ACC112 (cell line): ENCODE measurements around the gene S100PBP.

Source experiments
- H2AFZ ChIP-seq: fragments of 200-600 bp; sonication (generic); one replicate; pipeline ENCODE4 v1.6.0; 2017; ENCODE audit warnings: antibody characterized with exemption, low read length; ENCODE audit not compliant: unreplicated experiment
- H3K27ac ChIP-seq: fragments of 200-600 bp; sonication (generic); 2 replicates; pipeline ENCODE4 v1.5.1; 2014; ENCODE audit warnings: low read depth, mild to moderate bottlenecking, antibody characterized with exemption, low read length, moderate library complexity
- H3K27me3 ChIP-seq: fragments of 200-600 bp; sonication (generic); 2 replicates; pipeline ENCODE4 v1.6.1; 2014; ENCODE audit warnings: mild to moderate bottlenecking, antibody characterized with exemption, low read length, moderate library complexity, mixed read lengths; ENCODE audit not compliant: insufficient read depth
- H3K36me3 ChIP-seq: fragments of 200-600 bp; sonication (generic); 2 replicates; pipeline ENCODE4 v1.6.1; 2016; ENCODE audit warnings: mild to moderate bottlenecking, antibody characterized with exemption, low read length, moderate library complexity, mixed read lengths; ENCODE audit not compliant: insufficient read depth
- H3K4me1 ChIP-seq: fragments of 200-600 bp; sonication (generic); one replicate; pipeline ENCODE4 v1.6.1; 2016; ENCODE audit warnings: low read length, mixed read lengths; ENCODE audit not compliant: insufficient read depth, unreplicated experiment, control insufficient read depth
- H3K4me3 ChIP-seq: fragments of 200-600 bp; sonication (generic); 2 replicates; pipeline ENCODE4 v1.5.1; 2014; ENCODE audit warnings: mild to moderate bottlenecking, low read depth, low read length
- H3K79me2 ChIP-seq: fragments of 200-600 bp; sonication (generic); one replicate; pipeline ENCODE4 v1.6.0; 2016; ENCODE audit warnings: low read length; ENCODE audit not compliant: control insufficient read depth, unreplicated experiment, insufficient read depth

S100PBP gene

DNA sequence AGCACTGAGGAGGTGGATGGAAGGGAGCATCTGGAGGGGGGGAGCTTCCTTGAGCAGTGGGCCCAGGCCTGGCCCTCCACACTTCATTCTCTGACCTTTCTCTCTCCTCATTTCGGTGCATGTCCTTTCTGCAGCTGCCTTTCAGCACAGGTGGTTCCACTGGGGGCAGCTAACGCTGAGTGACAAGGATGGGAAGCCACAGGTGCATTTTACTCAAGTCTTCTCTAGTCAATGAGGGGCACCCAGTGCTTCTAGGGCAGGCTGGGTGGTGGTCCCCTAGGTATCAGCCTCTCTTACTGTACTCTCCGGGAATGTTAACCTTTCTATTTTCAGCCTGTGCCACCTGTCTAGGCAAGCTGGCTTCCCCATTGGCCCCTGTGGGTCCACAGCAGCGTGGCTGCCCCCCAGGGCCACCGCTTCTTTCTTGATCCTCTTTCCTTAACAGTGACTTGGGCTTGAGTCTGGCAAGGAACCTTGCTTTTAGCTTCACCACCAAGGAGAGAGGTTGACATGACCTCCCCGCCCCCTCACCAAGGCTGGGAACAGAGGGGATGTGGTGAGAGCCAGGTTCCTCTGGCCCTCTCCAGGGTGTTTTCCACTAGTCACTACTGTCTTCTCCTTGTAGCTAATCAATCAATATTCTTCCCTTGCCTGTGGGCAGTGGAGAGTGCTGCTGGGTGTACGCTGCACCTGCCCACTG is 43.5 kb upstream of the S100PBP start:
- Histone ChIP-seq H3K4me1 (peaks cover 24% of the 10 kb centered on the region), H3K36me3 (no peaks in the 10 kb centered on the region), H3K27me3 (no peaks in the 10 kb centered on the region), H3K4me3 (no peak overlapping the region), H3K27ac (no peak overlapping the region), H2AFZ (no peak overlapping the region), H3K79me2 (no peaks in the 10 kb centered on the region)

DNA sequence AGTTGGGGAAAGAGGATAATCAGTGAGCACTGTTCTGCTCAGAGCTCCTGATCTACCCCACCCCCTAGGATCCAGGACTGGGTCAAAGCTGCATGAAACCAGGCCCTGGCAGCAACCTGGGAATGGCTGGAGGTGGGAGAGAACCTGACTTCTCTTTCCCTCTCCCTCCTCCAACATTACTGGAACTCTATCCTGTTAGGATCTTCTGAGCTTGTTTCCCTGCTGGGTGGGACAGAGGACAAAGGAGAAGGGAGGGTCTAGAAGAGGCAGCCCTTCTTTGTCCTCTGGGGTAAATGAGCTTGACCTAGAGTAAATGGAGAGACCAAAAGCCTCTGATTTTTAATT is 43.0 kb upstream of the S100PBP start:
- H3K4me1 ChIP-seq: peaks cover 21% of the 10 kb centered on the region
- no peak overlapping the region for H3K27ac ChIP-seq
- H3K79me2 ChIP-seq: no peaks in the 10 kb centered on the region
- H3K27me3 ChIP-seq: no peaks in the 10 kb centered on the region
- H3K36me3 ChIP-seq: no peaks in the 10 kb centered on the region
- no peak overlapping the region for H2AFZ ChIP-seq
- H3K4me3 ChIP-seq: no peak overlapping the region

DNA sequence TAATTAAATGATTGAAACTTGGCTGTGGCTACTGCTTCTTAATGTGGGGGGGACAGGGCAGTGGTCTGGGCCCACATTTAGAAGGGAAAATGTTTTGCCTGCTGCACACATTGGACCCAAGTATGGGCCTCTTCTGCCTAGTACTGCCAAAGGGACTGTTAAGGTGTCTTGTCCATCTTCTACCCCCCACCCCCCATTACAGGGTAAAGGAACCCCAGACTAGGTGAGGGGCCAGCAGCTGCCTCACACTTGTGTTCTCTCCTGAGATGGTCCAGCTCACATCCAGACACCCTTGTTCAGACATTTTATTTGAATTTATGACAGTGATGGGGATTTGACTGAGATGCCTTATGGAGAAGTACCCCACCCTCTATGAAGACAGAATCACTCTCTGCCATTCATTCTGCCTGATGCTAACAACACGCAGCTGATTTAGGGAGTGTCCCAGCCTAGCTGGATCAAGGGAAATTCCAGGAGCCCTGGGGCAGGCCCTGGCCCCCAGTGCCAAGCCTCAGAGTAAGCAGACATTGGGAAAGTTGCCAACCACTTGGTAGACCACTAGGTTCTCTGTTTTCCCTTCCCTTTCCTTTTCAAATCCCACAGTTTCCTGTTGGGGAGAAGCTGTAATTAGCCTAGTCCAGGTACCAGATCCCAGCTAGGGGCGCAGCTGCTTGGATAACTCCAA is 42.4 kb upstream of the S100PBP start:
- Histone ChIP-seq H3K36me3 (0 out of 2 replicates have a peak, but pooled peaks cover 3% of the 10 kb centered on the region), H3K4me1 (peaks cover 16% of the 10 kb centered on the region), H3K27ac (peak overlapping the region; percentile 55; the same call in 1 of the 2 replicates), H2AFZ (no peak overlapping the region), H3K79me2 (no peaks in the 10 kb centered on the region), H3K4me3 (no peak overlapping the region), H3K27me3 (no peaks in the 10 kb centered on the region)

DNA sequence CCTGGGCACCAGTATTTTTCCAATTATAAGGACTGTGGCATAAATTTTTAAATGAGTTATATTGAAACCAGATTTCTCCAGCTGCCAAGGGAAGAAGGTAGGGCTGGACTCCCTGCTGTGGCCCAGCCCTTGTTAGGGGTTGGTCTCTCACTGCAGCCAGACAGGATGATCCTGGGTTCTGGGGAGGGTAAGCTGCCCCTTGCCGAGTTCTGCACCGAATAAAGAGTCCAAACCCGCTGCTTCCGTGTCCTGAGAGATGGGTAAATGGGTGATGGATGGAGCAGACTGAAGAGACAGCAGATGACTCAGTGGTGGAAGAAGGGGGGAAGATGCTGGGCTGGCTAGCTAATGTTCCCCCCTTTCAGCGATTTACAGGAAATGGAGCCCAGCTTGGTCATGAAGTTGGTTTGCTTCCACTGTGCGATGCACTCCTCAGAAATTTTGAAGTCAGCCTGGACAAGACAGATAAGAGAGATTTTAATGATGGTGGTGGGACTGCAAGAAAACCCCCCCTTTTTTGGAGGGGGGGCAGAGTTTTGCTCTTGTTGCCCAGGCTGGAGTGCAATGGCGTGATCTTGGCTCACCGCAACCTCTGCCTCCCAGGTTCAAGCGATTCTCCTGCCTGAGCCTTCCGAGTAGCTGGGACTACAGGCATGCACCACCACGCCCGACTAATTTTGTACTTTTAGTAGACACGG is 41.7 kb upstream of the S100PBP start:
- Histone ChIP-seq H3K4me1 (peaks cover 16% of the 10 kb centered on the region), H3K79me2 (no peaks in the 10 kb centered on the region), H3K27me3 (no peaks in the 10 kb centered on the region), H3K4me3 (no peak overlapping the region), H2AFZ (no peak overlapping the region), H3K27ac (peak overlapping the region; percentile 55; the same call in 1 of the 2 replicates), H3K36me3 (peaks cover 3% of the 10 kb centered on the region; the same call in 1 of the 2 replicates)

DNA sequence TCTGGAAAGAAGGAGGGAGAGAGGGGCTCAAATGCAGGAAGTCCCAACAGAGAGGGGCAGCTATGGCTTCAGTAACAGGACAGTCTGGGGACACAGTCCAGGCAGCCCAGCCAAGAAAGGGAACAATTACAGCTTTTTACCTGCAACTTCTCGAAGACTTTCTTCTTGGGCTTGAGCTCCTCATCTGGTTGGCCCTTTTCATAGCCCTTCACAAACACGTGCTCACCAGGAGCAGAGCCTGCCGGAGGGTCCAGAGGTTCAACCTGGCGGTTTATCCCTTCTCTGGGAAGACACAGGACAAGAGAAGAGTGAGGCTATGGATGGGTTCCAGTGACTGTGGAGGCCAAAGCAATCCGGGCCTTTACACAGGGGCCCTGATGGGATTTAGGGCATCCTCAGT is 38.2 kb upstream of the S100PBP start:
- no peak overlapping the region for H3K4me3 ChIP-seq
- no peak overlapping the region for H2AFZ ChIP-seq
- H3K36me3 ChIP-seq: peaks cover 15% of the 10 kb centered on the region; the same call in 1 of the 2 replicates
- no peak overlapping the region for H3K27ac ChIP-seq
- no peaks in the 10 kb centered on the region for H3K27me3 ChIP-seq
- H3K4me1 ChIP-seq: peaks cover 26% of the 10 kb centered on the region
- H3K79me2 ChIP-seq: no peaks in the 10 kb centered on the region

DNA sequence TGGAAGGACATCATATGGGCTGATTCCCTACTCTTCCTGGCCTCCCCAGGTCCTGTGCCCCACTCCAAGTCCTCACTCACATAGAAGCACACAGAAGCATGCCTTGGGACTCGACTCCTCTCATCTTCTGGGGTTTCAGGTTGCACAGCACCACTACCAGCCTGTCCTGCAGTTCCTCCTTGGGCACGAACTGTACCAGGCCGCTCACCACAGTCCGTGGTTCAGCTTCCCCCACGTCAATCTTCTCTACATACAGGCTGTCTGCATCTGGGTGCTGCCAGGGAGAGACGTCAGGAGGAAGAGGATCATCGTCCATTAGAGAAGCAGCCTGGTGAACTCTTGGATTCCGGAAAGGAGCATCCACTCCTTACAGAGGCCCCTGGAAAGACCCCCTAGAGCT is 37.4 kb upstream of the S100PBP start:
- no peak overlapping the region for H3K4me3 ChIP-seq
- no peak overlapping the region for H3K27ac ChIP-seq
- H3K27me3 ChIP-seq: no peaks in the 10 kb centered on the region
- H2AFZ ChIP-seq: no peak overlapping the region
- H3K36me3 ChIP-seq: peaks cover 18% of the 10 kb centered on the region; the same call in 1 of the 2 replicates
- H3K79me2 ChIP-seq: no peaks in the 10 kb centered on the region
- peaks cover 24% of the 10 kb centered on the region for H3K4me1 ChIP-seq

DNA sequence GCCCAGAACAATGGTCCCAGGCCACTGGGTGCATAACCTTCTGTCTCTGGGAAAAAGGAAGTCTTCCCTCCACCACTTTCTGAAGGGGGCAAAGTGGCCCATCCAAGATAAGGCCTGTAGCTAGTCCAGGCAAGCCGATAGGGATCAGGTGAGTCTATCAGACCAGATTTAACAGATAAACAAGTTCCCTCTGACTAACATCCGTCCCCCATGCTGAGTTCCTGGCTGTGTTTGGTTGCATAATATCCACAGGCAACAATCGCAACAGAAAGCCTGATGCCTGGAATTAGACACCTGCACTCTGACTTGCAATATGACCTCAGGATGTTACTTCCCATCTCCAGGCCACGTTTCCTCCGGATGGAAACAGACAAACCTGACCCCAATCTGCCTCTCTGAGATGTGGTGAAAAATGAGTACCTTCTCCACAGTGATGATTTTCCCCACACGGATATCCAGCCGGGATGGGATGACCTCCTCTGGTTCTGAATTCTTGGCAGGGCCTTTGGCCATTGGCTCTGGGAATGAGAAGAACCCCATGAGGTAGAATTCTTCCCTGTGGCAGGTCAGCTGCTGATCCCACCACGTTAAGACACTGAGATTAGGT is 36.7 kb upstream of the S100PBP start:
- no peak overlapping the region for H3K4me3 ChIP-seq
- H3K27me3 ChIP-seq: no peaks in the 10 kb centered on the region
- H3K36me3 ChIP-seq: peaks cover 18% of the 10 kb centered on the region; the same call in 1 of the 2 replicates
- H3K27ac ChIP-seq: no peak overlapping the region
- no peaks in the 10 kb centered on the region for H3K79me2 ChIP-seq
- peaks cover 16% of the 10 kb centered on the region for H3K4me1 ChIP-seq
- no peak overlapping the region for H2AFZ ChIP-seq

DNA sequence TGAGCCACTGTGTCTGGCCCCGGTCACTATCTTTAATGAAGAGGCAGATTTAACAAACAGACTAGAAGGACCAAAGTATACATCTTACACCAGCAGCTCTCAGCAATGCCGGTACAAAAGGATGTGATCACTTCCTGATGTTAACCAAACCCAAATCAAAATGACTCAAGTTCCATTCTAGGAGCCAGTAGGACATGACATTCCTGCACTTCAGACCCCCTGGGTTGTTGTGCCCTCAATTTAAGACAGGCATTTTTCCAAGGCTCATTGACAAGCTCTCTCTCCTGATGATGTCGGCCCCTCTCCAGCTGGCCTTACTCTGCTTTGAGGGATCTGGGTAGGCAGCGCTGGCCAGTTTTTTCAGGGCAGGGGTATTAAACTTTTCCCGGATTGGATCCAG is 35.4 kb upstream of the S100PBP start:
- peaks cover 22% of the 10 kb centered on the region for H3K36me3 ChIP-seq
- no peak overlapping the region for H2AFZ ChIP-seq
- H3K79me2 ChIP-seq: no peaks in the 10 kb centered on the region
- peaks cover 10% of the 10 kb centered on the region for H3K4me1 ChIP-seq
- H3K27me3 ChIP-seq: no peaks in the 10 kb centered on the region
- no peak overlapping the region for H3K4me3 ChIP-seq
- H3K27ac ChIP-seq: no peak overlapping the region

DNA sequence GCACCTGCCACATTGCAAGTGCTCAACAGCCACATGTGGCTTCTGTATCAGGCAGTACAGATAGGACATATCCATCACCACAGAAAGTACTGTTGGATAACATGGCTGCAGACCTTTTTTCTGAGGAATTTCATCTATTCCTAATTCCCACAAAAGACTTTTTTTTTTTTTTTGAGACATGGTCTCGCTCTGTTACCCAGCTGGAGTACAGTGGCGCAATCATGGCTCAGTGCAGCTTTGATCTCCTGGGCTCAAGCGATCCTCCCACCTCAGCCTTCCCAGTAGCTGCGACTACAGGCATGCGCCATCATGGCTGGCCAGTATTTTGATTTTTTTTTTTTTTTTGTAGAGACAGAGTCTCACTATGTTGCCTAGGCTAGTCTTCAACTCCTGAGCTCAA is 33.6 kb upstream of the S100PBP start:
- H3K79me2 ChIP-seq: no peaks in the 10 kb centered on the region
- no peak overlapping the region for H3K4me3 ChIP-seq
- H3K36me3 ChIP-seq: peaks cover 26% of the 10 kb centered on the region
- H3K27me3 ChIP-seq: no peaks in the 10 kb centered on the region
- H3K27ac ChIP-seq: no peak overlapping the region
- H3K4me1 ChIP-seq: peaks cover 14% of the 10 kb centered on the region
- no peak overlapping the region for H2AFZ ChIP-seq

DNA sequence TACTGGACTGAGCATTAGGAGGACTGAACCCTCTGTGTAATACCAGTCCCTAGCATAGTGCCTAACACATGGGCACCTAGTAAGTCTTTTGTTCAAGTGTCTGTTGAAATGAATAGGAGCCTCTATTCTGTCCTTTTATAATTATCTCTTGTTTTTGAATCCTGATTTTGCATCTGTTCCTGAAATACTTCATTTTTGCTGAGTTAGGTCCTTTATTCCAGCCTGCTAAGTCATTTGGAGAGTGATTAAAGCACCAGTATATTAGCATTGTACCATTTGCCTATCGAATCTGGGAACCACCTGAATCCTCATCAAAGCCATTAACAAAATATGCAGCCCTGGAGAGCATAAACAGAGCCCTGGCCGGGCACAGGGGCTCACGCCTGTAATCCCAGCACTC is 32.6 kb upstream of the S100PBP start:
- Histone ChIP-seq H2AFZ (no peak overlapping the region), H3K79me2 (no peaks in the 10 kb centered on the region), H3K36me3 (peaks cover 26% of the 10 kb centered on the region), H3K27me3 (no peaks in the 10 kb centered on the region), H3K27ac (no peak overlapping the region), H3K4me1 (peaks cover 17% of the 10 kb centered on the region), H3K4me3 (no peak overlapping the region)
